Occipital lobe (tissue), 2 donors: ENCODE results near the gene TPO. TPM values are rescaled to one million over a fixed set of nuclear protein-coding genes. Genes with fewer than 3 reads are reported as not detected.
"Not testable (repeated sequence)": the region's sequence is repeated elsewhere in the genome, so short reads cannot be mapped to it uniquely, and the experiment has no call there.

Source experiments
- DNase-seq: peaks from one replicate; lab custom pipeline; 2025; lab: John Stamatoyannopoulos, UW
- total RNA-seq: library from RNA; depleted of rRNA; stranded (reverse); fragments of >200 nt; gene quantifications from one replicate; pipeline ENCODE4 v1.2.3, GENCODE V29; 2014

Gene TPO
- total RNA-seq, 1 donor from 2014 or later: not detected

- no peak for DNase-seq
These were observed 139.3 kb downstream of the TPO start for GRCh38 chr2:1552611-1553010.

GRCh38 chr2:1553671-1554295 is 140.5 kb downstream of the TPO start:
- DNase-seq: no peak

GRCh38 chr2:1556286-1556685 is 143.0 kb downstream of the TPO start:
- DNase-seq: no peak

GRCh38 chr2:1556776-1557466 is 143.7 kb downstream of the TPO start:
- DNase-seq: no peak

- DNase-seq: no peak
These were observed 144.2 kb downstream of the TPO start for GRCh38 chr2:1557467-1557820.

GRCh38 chr2:1559589-1560175 is 146.4 kb downstream of the TPO start:
- DNase-seq: no peak

- DNase-seq: no peak
These were observed 148.0 kb downstream of the TPO start for GRCh38 chr2:1561259-1561658.

GRCh38 chr2:1561811-1562421 is 148.7 kb downstream of the TPO start:
- DNase-seq: no peak

- DNase-seq: no peak
These were observed 150.0 kb downstream of the TPO start for GRCh38 chr2:1563084-1563857.

- DNase-seq: no peak
These were observed 151.0 kb downstream of the TPO start for GRCh38 chr2:1563943-1564891.

- DNase-seq: no peak
These were observed 154.5 kb downstream of the TPO start for GRCh38 chr2:1567556-1568344.

- DNase-seq: not testable (repeated sequence)
These were observed 155.0 kb downstream of the TPO start for GRCh38 chr2:1568345-1568668.

GRCh38 chr2:1569879-1570450 is 156.7 kb downstream of the TPO start:
- DNase-seq: no peak

- DNase-seq: no peak
These were observed 158.5 kb downstream of the TPO start for GRCh38 chr2:1571477-1572417.

GRCh38 chr2:1572638-1573037 is 159.4 kb downstream of the TPO start:
- no peak for DNase-seq

GRCh38 chr2:1577846-1578245 is 164.6 kb downstream of the TPO start:
- no peak for DNase-seq

GRCh38 chr2:1581257-1581964 is 168.1 kb downstream of the TPO start:
- not testable (repeated sequence) for DNase-seq
